K562 (cell line): ENCODE results near the gene IRGQ. TPM values are rescaled to one million over a fixed set of nuclear protein-coding genes. Genes with fewer than 3 reads are reported as not detected.

Experiments
- AFF4 ChIP-seq: sonication (generic); formaldehyde crosslinking; IDR thresholded peaks from 2 replicates; pipeline ENCODE4 v1.8.0; 2023; ENCODE audit warnings: mild to moderate bottlenecking, missing genetic modification reagents
- CC2D1A ChIP-seq: fragments of 450-650 bp; IDR thresholded peaks from 2 replicates; pipeline ENCODE4 v1.6.1; 2017; ENCODE audit warnings: mild to moderate bottlenecking
- CHD2 ChIP-seq: IDR thresholded peaks from 2 replicates; pipeline ENCODE4 v1.6.1; 2011; ENCODE audit warnings: low read depth, low read length
- CREM ChIP-seq: IDR thresholded peaks from 2 replicates; pipeline ENCODE4 v1.6.1; 2014; ENCODE audit warnings: antibody characterized with exemption, low read depth
- DDX20 ChIP-seq: fragments of 450-650 bp; IDR thresholded peaks from 2 replicates; pipeline ENCODE4 v1.6.1; 2016; ENCODE audit warnings: missing genetic modification characterization, low read depth, mild to moderate bottlenecking, missing compliant biosample characterization, moderate library complexity
- FIP1L1 ChIP-seq: fragments of 200-400 bp; formaldehyde crosslinking; IDR thresholded peaks from 2 replicates; pipeline ENCODE4 v1.6.1; 2018; ENCODE audit warnings: mild to moderate bottlenecking, low read depth, low read length; ENCODE audit not compliant: poor library complexity, severe bottlenecking
- FOXK2 ChIP-seq, 2 experiments: fragments of 450-650 bp; IDR thresholded peaks in 1 of 2; conservative IDR thresholded peaks in 1 of 2; 2 replicates each; pipeline ENCODE4 v1.6.1; 2016; ENCODE audit warnings: low read depth in 2 of 2, mild to moderate bottlenecking in 1 of 2
- HDAC1 ChIP-seq, 2 experiments: fragments of 450-650 bp; IDR thresholded peaks; 2 replicates each; pipeline ENCODE4 v1.6.1; 2016 to 2017; ENCODE audit warnings: inconsistent platforms in 1 of 2, mild to moderate bottlenecking in 1 of 2, moderate library complexity in 1 of 2
- HNRNPLL ChIP-seq: fragments of 200-400 bp; formaldehyde crosslinking; IDR thresholded peaks from 2 replicates; pipeline ENCODE4 v1.6.1; 2017; ENCODE audit warnings: low read length, low read depth, mild to moderate bottlenecking; ENCODE audit not compliant: poor library complexity, severe bottlenecking
- MCM5 ChIP-seq: fragments of 450-650 bp; IDR thresholded peaks from 2 replicates; pipeline ENCODE4 v1.6.1; 2016; ENCODE audit warnings: low read depth
- NCOA1 ChIP-seq: fragments of 450-650 bp; IDR thresholded peaks from 2 replicates; pipeline ENCODE4 v1.6.1; 2016; ENCODE audit warnings: low read depth
- NFXL1 ChIP-seq: fragments of 450-650 bp; formaldehyde crosslinking; IDR thresholded peaks from 2 replicates; pipeline ENCODE4 v1.4.0; 2021; ENCODE audit warnings: mild to moderate bottlenecking
- SP1 ChIP-seq: sonication (generic); formaldehyde crosslinking; IDR thresholded peaks from 2 replicates; pipeline ENCODE4 v1.8.1; 2022; ENCODE audit warnings: mild to moderate bottlenecking, missing genetic modification reagents
- VEZF1 ChIP-seq: fragments of 200-800 bp; sonication (Bioruptor generic); IDR thresholded peaks from 2 replicates; pipeline ENCODE4 v1.6.1; 2017; ENCODE audit warnings: missing genetic modification characterization, missing compliant biosample characterization
- YY1 ChIP-seq, 3 experiments: IDR thresholded peaks; 2 replicates each; pipeline ENCODE4 v1.6.1; 2011; ENCODE audit warnings: low read length in 2 of 3, mild to moderate bottlenecking in 2 of 3, moderate library complexity in 2 of 3, borderline replicate concordance in 1 of 3, control low read depth in 1 of 3, low read depth in 1 of 3; ENCODE audit not compliant: insufficient read depth in 3 of 3, insufficient replicate concordance in 2 of 3, control insufficient read depth in 1 of 3, insufficient read length in 1 of 3; ENCODE audit errors: extremely low read depth in 1 of 3
- ZNF507 ChIP-seq: conservative IDR thresholded peaks from 2 replicates; pipeline ENCODE4 v1.6.1; 2017; ENCODE audit warnings: missing genetic modification characterization, missing compliant biosample characterization
- ZNF512 ChIP-seq: IDR thresholded peaks from 2 replicates; pipeline ENCODE4 v1.6.1; 2016; ENCODE audit warnings: missing genetic modification characterization, missing compliant biosample characterization
- ZNF583 ChIP-seq: fragments of 250-450 bp; sonication (Bioruptor Pico); IDR thresholded peaks from 2 replicates; pipeline ENCODE4 v1.4.0; 2020
- polyA plus RNA-seq, 8 experiments: library from polyadenylated mRNA; depleted of rRNA in 4 of 8; stranded (reverse) in 5 of 8; unstranded in 3 of 8; fragments of >200 nt; fragmentation: Nextera tagmentation in 2 of 8; fragmentation: Illumina TruSeq in 1 of 8; extraction: Ambion mirVana in 2 of 8; extraction: Trizol in 1 of 8; gene quantifications; 2 replicates each; pipeline versions ENCODE4 v1.2.1 to v1.2.3, GENCODE V29; 2011 to 2014; ENCODE audit warnings: inconsistent platforms in 1 of 8, missing spikeins in 1 of 8
- total RNA-seq, 7 experiments: library from RNA; depleted of rRNA in 6 of 7; stranded (reverse); fragments of >200 nt in 6 of 7; fragmentation: Illumina TruSeq in 2 of 7; extraction: Trizol in 2 of 7; gene quantifications; 2 replicates each; pipeline versions ENCODE4 v1.2.1 to v1.2.3, GENCODE V29; 2011 to 2021; ENCODE audit warnings: low replicate concordance in 1 of 7
- TF ChIP-seq, protein P1 (sequence below): fragments of 450-650 bp; formaldehyde crosslinking; IDR thresholded peaks from 2 replicates; pipeline ENCODE4 v1.4.0; 2022; ENCODE audit warnings: mild to moderate bottlenecking, moderate library complexity

Gene IRGQ
- total and polyA plus RNA-seq, 9 of the 15 experiments (the other 6 are each of a cell fraction or from before 2014, with no cell fraction given), result 3.5 to 19.2 (median 7.9) TPM

- TF ChIP-seq FIP1L1 (peak; percentile 21), HDAC1 (IDR thresholded peaks at IDR 0.05) (peak in 1 of 2 experiments; percentile 73; a peak in 1 of 4 replicates), DDX20 (tag) (no peak), YY1 (IDR thresholded peaks at IDR 0.05; ENCODE audit: borderline replicate concordance in 1 of 3, control insufficient read depth in 1 of 3, extremely low read depth in 1 of 3, insufficient read depth in 3 of 3, insufficient read length in 1 of 3, insufficient replicate concordance in 2 of 3, low read depth in 1 of 3, low read length in 2 of 3) (peak in 1 of 3 experiments; percentile 8), SP1 (CRISPR knock-in tag) (no peak), FOXK2 (conservative IDR thresholded peaks at IDR 0.05 in 1 of 2, IDR thresholded peaks at IDR 0.05 in 1 of 2; ENCODE audit: low read depth in 2 of 2) (no peak), NCOA1 (no peak), CREM (no peak), VEZF1 (peak; percentile 91), CC2D1A (no peak), CHD2 (no peak), ZNF512 (tag) (no peak), HNRNPLL (no peak), MCM5 (no peak), AFF4 (0 out of 2 replicates have a peak, but pooled peaks have one; percentile 41), ZNF507 (tag) (no peak), ZNF583 (CRISPR knock-in tag) (no peak), NFXL1 (CRISPR knock-in tag) (no peak)
- TF ChIP-seq, protein P1, sequence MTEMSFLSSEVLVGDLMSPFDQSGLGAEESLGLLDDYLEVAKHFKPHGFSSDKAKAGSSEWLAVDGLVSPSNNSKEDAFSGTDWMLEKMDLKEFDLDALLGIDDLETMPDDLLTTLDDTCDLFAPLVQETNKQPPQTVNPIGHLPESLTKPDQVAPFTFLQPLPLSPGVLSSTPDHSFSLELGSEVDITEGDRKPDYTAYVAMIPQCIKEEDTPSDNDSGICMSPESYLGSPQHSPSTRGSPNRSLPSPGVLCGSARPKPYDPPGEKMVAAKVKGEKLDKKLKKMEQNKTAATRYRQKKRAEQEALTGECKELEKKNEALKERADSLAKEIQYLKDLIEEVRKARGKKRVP (CRISPR knock-in tag), result no peak
Measured at GRCh38 chr19:43639519-43640423, 43.8 kb upstream of the IRGQ start, which contains the start of gene CADM4 (continued).
